Kidney epithelial cell (primary cell): ENCODE data around the gene PPP1R12A. TPM values are rescaled to one million over a fixed set of nuclear protein-coding genes. Genes with fewer than 3 reads are reported as not detected.

Experiments used
- DNase-seq: peaks from one replicate; pipeline ENCODE4 v3.0.0-alpha.2; 2010; ENCODE audit warnings: low read depth
- H3K27me3 ChIP-seq: 2 replicates; pipeline ENCODE4 v1.6.0; 2011; ENCODE audit warnings: low read length; ENCODE audit not compliant: control insufficient read depth, insufficient read depth
- H3K36me3 ChIP-seq: 2 replicates; pipeline ENCODE4 v1.5.1; 2011; ENCODE audit warnings: low read length; ENCODE audit not compliant: control insufficient read depth, insufficient read depth
- H3K4me3 ChIP-seq: 2 replicates; pipeline ENCODE4 v1.5.1; 2011; ENCODE audit warnings: low read depth, mild to moderate bottlenecking, control low read depth, low read length
- total RNA-seq: library from RNA; depleted of rRNA; stranded (reverse); fragments of >200 nt; gene quantifications from 2 replicates; pipeline ENCODE4 v1.2.3, GENCODE V29; 2015
- TF ChIP-seq, protein P1 (sequence below): IDR thresholded peaks from 2 replicates; pipeline ENCODE4 v1.5.1; 2011; ENCODE audit warnings: mild to moderate bottlenecking, moderate library complexity, low read length, control low read depth, inconsistent platforms; ENCODE audit not compliant: insufficient read depth, poor library complexity, severe bottlenecking

Gene PPP1R12A
- total RNA-seq, 1 donor from 2014 or later: 47.2 TPM

DNA sequence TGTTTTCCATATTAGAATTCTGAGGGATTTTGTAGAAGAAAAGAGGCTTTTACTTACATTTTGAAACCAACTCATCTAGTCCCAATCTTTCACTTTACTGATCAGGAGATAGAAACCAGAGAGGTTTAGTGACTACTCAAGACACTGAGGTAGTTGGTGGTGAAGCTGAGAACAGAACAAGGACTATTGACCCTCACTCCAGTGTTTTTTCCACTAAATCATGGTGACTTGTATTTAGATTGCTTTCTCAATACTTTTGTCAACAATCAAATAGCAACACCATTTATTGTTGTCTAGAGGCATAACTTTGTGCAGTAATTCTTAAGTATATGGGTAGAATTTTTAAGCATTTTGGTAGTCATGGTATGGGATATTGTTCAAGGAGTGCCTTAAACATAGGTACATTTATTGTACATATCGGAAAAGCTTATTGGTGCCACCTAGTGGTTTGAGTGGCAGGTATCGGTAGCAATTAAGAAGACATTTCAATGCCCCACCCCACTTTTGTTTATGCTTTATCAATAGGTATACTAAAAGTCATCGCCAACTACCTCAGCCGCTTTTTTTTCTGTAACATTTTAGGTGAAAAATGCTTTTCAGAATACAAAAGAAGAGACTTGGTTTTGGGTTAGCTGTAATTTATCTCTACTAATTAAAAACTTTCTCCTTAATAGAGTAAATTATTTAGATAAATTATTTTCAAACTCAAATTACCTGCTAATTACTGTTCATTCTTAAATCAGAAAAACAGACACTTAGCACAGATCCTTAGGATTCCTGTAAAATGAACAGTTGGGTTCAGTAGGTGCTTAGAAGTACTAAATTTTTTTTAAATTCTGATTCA, 196.8 kb downstream of the PPP1R12A start:
- peak; percentile 23 for DNase-seq
- no peak overlapping the region for H3K4me3 ChIP-seq
- no peaks in the 10 kb centered on the region for H3K27me3 ChIP-seq
- TF ChIP-seq, protein P1, sequence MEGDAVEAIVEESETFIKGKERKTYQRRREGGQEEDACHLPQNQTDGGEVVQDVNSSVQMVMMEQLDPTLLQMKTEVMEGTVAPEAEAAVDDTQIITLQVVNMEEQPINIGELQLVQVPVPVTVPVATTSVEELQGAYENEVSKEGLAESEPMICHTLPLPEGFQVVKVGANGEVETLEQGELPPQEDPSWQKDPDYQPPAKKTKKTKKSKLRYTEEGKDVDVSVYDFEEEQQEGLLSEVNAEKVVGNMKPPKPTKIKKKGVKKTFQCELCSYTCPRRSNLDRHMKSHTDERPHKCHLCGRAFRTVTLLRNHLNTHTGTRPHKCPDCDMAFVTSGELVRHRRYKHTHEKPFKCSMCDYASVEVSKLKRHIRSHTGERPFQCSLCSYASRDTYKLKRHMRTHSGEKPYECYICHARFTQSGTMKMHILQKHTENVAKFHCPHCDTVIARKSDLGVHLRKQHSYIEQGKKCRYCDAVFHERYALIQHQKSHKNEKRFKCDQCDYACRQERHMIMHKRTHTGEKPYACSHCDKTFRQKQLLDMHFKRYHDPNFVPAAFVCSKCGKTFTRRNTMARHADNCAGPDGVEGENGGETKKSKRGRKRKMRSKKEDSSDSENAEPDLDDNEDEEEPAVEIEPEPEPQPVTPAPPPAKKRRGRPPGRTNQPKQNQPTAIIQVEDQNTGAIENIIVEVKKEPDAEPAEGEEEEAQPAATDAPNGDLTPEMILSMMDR: peak; percentile 75
- no peaks in the 10 kb centered on the region for H3K36me3 ChIP-seq

DNA sequence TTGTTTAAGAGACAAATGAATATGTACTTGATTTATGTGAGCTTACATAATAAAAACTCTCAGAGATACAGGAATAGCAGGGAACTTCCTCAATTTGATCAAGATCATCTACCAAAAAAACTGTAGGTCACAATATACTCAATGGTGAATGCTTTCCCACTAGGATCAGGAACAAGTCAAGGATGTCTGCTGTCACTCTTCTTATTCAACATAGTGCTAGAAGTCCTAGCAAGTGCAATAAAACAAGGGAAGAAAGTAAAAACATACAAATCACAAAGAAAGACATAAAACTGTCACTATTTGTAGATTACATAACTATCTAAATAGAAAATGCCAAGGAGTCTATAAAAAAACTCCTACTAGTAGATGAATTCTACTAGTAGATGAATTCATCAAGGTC, 202.3 kb downstream of the PPP1R12A start:
- TF ChIP-seq, protein P1: no peak
- Histone ChIP-seq H3K27me3 (no peaks in the 10 kb centered on the region), H3K4me3 (no peak overlapping the region), H3K36me3 (no peaks in the 10 kb centered on the region)
- DNase-seq: no peak

DNA sequence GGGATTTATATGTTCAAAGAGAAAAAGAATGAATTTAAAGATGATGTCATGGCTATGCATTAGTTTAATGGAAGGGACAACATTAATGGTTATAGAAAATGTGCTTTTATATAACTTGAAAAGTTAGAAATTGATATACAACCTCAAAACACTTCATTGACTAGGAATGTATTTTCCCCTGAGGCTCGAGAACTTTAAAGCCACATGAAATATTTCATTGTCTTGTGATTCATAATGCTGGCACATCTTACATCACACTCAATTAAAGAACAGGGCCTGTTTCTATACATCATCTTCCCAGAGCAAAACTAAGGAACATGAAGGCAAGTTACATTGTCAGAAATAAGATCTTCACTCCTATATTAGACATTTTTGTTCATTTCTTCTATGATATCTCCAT, 208.9 kb downstream of the PPP1R12A start:
- Histone ChIP-seq H3K36me3 (no peaks in the 10 kb centered on the region), H3K4me3 (no peak overlapping the region), H3K27me3 (no peaks in the 10 kb centered on the region)
- TF ChIP-seq, protein P1: no peak
- peak; percentile 10 for DNase-seq

Other genes with a start within 250 kb of the PPP1R12A start
- gene PAWR, start 244.1 kb downstream of the PPP1R12A start, total RNA-seq: 92.0 and 98.3 TPM in 2 replicates
- 0.14 and 0.33 TPM in 2 replicates for gene OTOGL, start 164.4 kb upstream of the PPP1R12A start, total RNA-seq